ENCODE measurements around the gene DLL4.
"Not testable (repeated sequence)": the region's sequence is repeated elsewhere in the genome, so short reads cannot be mapped to it uniquely, and the experiment has no call there.

The DLL4 gene

DNA sequence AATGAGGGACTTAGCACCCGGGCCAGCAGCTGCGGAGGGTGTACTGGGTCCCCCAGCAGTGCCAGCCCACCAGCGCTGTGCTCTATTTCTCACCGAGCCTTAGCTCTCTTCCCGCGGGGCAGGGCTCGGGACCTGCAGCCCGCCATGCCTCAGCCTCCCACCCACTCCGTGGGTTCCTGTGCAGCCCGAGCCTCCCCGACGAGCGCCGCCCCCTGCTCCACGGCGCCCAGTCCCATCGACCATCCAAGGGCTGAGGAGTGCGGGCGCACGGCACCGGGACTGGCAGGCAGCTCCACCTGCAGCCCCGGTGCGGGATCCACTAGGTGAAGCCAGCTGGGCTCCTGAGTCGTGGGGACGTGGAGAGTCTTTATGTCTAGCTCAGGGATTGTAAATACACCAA is 32.6 kb downstream of the DLL4 start:
- not testable (repeated sequence) for DNase-seq

DNA sequence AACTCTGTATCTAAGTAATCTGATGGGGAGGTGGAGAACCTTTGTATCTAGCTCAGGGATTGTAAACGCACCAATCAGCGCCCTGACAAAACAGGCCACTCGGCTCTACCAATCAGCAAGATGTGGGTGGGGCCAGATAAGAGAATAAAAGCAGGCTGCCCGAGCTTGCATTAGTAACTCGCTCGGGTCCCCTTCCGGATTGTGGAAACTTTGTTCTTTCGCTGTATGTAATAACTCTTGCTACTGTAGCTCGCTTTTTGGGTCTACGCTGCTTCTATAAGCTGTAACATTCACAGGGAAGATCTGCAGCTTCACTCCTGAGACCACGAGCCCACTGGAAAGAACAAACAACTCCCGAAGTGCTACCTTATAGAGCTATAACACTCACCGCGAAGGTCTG is 33.2 kb downstream of the DLL4 start:
- not testable (repeated sequence) for DNase-seq

DNA sequence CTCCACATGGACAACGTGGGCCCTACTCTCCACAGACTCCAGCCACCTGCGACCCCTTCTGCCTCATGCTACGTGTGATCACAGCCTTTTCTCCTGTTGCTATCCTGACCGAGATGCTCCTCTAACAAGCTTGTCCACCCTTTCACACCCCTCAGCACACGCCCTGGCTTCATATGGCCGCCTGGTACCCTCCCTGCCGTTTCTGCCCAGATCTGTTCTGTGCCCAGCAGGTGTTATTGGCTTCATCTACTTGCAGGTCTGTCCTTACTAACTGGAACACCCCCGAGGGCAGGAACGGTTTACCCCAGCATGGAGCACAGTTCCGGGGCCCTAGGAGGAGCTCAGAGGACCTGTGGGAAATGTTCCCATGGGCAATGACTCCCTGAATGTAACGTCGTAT is 34.1 kb downstream of the DLL4 start:
- DNase-seq, result no peak

DNA sequence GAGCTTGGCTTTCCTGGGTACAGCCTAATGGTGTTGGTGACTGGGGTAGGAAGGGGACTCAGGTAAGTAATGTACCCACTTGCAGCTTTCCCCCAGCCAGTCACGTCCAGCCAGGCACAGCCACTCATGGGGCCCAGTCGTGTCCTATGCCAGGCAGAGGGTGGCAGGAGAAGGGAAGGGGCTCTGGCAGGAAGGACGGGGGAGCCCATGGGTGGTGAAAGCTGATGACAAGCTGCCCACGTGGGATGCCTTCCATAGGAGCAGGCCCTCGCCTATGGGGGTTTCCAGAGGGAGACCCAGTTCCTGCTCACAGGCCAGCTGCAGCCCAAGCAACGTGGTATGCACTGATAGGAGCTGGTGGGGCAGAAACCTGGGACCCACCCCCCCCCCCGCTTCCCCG is 34.9 kb downstream of the DLL4 start:
- no peak for DNase-seq

DNA sequence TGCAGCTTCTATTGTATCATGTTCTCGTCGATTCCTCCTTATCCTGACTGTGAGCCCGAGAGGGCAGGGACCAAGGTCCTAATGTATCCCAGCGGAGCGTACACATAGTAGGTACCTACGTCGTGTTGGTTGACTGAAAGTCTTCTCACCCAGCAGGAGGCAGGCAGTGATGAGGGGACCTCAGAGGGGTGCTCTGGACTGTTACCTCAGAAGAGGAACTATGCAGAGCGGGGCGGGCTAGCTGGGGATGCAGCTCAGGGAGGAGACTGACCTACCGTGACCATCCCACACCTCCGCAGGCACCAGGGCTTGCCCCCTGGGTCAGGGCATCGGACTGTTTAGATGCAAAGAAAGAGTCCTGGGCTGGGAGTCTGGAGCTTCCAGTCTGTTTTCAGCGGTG is 35.5 kb downstream of the DLL4 start:
- no peak for DNase-seq

DNA sequence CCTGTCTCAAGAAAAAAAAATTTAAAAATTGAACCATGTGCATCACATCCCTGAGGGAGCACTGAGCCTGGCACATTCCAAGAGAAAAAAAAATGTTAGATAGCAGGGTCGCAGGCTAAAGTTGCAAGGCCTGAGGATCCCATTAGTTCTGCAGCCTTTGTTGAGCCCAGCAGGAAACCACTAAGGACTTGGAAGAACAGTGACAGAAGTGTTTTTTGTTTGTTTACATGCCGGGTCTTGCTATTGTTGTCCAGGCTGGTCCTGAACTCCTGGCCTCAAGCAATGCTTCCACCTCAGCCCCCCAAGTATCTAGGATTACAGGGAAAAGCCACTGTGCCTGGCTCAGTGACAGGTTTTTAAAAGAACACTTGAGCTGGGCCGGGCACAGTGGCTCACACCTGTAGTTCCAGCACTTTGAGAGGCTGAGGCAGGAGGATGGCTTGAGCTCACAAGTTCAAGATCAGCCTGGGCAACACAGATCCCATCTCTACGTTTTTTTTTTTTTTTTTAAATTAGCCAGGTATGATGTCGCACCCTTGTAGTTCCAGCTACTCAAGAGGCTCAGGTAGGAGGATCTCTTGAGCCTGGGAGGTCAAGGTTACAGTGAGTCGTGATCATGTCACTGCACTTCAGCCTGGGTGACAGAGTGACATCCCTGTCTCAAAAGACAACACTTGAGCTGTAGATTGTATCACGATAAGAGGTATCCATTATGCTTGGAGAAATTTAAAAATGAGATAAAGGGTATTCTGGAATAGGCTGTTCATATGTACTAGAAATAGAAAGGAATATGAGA is 39.3 kb downstream of the DLL4 start:
- no peak for DNase-seq

DNA sequence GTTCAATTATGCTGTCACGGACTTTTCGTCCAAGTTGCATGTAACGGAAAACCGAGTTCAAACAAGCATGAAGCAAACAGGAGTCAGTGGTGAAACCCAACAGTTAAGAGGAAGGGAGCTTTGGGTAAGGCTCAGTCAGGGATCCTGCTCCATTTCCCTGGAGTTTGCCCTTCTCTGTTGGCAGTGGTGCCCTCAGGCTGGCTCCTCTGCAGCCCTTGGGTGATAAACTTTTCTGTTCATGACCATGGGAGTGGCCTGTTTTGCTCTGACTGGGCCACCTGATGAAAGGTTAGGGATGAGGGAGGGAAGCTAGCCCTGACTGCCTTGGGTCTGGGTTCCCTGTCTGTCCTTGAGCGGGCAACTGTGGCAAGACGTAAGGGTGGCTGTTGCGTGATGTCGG is 40.2 kb downstream of the DLL4 start:
- DNase-seq, result no peak

- no peak for DNase-seq
Observed at GRCh38 chr15:40974879-40975278, 45.7 kb downstream of the DLL4 start.

DNA sequence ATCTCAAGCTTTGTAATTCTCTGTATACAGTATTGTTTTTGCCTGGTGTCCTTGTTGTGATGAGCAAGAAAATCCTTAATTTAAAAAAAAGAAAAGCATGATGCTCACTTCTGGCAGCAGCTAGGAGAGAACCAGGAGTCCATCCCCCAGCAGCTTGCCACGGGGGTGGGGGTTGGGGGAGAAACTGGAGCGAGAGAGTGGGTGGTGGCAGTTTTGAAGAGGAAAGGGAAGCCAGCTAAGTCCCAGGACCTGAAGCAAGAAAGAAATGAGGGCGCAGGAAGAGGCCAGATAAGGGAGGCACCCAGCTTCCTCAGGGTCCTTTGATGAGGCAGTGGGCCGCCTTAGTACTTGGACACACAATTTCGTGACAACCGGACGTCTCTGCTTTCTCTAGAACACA is 47.7 kb downstream of the DLL4 start:
- DNase-seq, result peak; percentile 14

GRCh38 chr15:40978141-40978540 is 49.0 kb downstream of the DLL4 start:
- no peak for DNase-seq

DNA sequence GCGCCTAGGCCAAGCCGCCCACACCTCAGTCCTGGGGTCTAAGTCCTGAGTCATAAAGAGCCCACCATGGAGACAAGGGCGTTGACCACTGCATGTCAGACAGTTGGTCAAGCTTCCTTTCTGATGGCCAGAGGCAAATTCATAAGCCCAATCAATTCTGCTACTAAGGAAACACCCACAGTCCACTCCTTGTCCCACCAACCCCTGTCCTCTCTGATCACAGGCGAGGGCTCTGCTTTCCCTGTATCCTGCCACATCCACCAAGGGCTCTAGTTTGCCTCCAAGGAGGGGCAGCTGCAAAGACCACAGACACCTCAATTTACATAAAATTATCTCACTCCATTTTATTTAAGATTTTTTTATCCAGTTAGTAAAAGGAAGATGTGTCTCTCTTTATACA is 49.4 kb downstream of the DLL4 start:
- no peak for DNase-seq

- no peak for DNase-seq
Observed at GRCh38 chr15:40981186-40981585, 52.0 kb downstream of the DLL4 start.

DNA sequence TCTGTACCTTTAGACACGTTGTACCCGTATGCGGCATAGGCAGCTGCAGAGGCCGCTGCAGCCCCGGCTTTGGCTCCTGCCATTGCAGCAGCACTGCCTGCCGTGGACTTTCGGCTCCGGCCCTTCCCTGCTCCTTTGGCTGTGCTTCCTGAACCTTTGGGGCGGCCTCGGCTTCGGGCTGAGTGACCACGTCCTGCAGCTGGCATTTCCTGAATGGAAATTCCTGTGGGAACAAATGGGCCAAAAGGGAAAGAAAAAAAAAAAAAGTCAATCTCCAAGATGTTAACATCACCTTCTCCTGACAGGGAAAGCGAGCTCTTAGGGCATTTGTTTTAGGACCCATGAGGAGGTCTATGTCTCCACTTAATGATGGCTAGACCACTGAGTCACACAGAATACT is 53.7 kb downstream of the DLL4 start:
- DNase-seq, result no peak

DNA sequence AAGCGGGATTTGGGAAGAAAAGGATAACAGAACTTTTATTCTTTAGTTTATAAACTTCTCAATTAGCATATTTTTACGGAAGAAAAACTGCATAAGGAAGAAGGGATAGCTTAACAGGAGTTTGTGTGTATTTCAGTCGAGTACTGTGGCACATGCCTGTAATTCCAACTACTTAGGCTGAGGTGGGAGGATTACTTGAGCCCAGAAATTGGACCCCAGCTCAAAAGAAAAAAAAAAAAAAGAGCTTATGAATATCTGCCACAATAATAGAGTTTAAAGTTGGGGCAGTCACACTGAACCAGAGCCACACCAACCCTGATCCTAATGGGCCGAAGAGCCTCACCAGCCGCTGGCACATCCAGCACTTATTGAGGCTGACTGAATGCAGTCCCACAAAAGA is 55.3 kb downstream of the DLL4 start:
- no peak for DNase-seq

DNA sequence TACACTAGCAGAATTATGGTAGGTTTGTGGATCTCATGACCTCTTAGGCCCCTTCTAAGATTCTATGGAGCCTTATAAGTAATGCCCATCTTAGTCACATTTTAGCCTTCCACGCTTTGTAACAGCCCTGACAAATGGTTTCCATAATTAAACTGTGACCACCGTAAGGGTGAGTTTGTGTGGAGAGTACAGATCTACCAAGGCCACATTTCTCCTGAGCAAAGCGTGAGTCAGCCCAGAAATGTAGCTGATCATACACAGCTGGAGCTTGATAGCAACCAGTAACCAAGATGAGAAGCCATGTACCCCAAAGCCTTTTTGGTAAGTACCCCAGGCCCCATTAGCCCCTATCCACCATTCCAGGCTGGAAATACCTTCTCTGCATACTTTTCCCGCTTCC is 55.8 kb downstream of the DLL4 start:
- DNase-seq, result no peak

DNA sequence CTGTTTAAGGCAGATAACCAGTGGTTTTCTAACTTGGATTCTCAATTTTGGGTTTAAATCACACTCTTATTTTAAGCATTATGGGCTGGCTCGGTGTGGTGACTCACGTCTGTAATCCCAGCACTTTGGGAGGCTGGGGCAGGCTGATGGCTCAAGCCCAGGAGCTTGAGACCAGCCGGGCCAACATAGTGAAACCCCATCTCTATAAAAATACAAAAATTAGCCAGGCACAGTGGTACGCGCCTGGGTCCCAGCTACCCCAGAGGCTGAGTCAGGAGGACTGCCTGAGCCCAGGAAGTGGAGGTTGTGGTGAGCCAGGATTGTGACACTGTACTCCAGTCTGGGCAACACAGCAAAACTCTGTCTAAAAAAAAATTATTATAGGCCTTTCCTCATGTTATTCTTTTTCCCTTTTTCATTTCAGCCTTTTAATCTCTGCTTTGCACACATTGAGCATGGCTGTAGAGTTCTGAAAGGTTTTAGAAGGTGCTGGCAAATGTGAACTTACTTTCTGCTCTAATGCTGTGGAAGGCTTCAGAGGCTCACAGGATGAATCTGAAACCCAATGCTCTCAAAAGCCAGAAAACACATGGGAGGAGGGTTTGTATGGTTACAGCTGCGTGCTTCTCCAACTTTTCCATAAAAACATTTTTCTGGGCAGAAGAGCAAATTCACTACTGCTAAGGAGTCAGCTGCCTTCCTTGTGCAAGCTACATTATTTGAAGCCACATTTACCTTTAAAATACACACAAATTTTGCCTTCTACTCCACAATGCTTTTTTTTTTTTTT is 56.6 kb downstream of the DLL4 start:
- no peak for DNase-seq

DNA sequence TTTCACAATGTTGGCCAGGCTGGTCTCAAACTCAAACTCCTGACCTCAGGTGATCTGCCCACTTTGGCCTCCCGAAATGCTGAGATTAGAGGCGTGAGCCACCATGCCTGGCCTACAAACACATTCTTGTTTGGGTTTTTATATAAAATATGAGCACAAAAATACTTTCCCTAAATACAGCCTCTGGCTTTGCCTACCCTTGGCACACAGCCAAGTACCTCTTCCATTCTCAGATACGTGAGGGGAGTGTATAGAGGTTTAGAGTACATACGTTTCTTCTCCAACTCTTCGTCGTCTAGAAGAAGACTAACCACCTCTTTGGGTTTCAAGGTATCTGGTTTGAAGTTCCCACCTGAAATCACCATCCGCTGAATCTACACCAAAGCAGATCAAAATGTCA is 57.7 kb downstream of the DLL4 start:
- no peak for DNase-seq

DNA sequence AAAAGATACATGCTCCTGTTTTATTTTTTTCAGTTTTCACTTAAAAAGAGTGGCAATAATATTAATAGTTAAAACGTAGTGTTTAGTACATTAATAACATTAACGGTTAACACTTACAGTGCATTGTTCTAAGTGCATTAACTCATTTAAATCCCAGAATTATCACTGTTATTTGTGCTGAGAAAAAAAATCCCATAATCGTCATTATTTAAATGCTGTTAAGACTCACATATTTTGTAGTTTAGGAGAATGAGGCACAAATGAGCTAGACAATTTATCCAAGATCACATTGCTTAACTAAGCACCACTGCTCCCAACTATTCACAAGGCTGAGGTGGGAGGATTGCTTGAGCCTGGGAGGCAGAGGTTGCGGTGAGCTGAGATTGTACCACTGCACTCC is 59.0 kb downstream of the DLL4 start:
- no peak for DNase-seq
